WTC11 (cell line): ENCODE results near the gene ZDHHC11. TPM values are rescaled to one million over a fixed set of nuclear protein-coding genes. Genes with fewer than 3 reads are reported as not detected.

Source experiments
- ATAC-seq: fragments of 200-7000 bp; cut with Tn5 transposase; 2 replicates; pipeline ENCODE4 v1.10.0; 2021; ENCODE audit warnings: mild to moderate bottlenecking, moderate library complexity
- CTCF ChIA-PET: fragments of 300-600 bp; sonication (Branson Sonifier 250); formaldehyde crosslinking; loops from one replicate; lab custom pipeline; 2021; ENCODE audit warnings: antibody characterized with exemption; lab: Charles Lee
- POLR2A ChIA-PET: fragments of 350-600 bp; sonication (Branson Sonifier 250); formaldehyde crosslinking; loops from one replicate; lab custom pipeline; 2021; ENCODE audit warnings: antibody characterized with exemption; lab: Charles Lee
- DNase-seq: peaks from one replicate; pipeline ENCODE4 v3.0.0; 2021; ENCODE audit warnings: low spot score
- H3K27ac Mint-ChIP-seq: 2 replicates; pipeline ENCODE4 v1.8.0; 2021; ENCODE audit warnings: mixed read lengths
- H3K27me3 Mint-ChIP-seq: 2 replicates; pipeline ENCODE4 v1.8.0; 2021; ENCODE audit warnings: low read depth, mild to moderate bottlenecking, moderate library complexity, mixed read lengths
- H3K36me3 Mint-ChIP-seq: 2 replicates; pipeline ENCODE4 v1.8.0; 2021; ENCODE audit warnings: mixed read lengths
- H3K4me1 Mint-ChIP-seq: 2 replicates; pipeline ENCODE4 v1.8.0; 2022; ENCODE audit warnings: mixed read lengths
- H3K4me3 Mint-ChIP-seq: 2 replicates; pipeline ENCODE4 v1.8.0; 2021; ENCODE audit warnings: mild to moderate bottlenecking, moderate library complexity, mixed read lengths
- H3K9me3 Mint-ChIP-seq: 2 replicates; pipeline ENCODE4 v1.8.0; 2021; ENCODE audit warnings: mixed read lengths
- ATF1 ChIP-seq: sonication (generic); formaldehyde crosslinking; IDR thresholded peaks from 2 replicates; pipeline ENCODE4 v1.8.1; 2023; ENCODE audit warnings: mild to moderate bottlenecking, moderate library complexity, missing genetic modification reagents
- CBFB ChIP-seq: sonication (generic); formaldehyde crosslinking; IDR thresholded peaks from 2 replicates; pipeline ENCODE4 v1.8.1; 2022; ENCODE audit warnings: mild to moderate bottlenecking, low read depth, missing genetic modification reagents
- FOXP1 ChIP-seq: sonication (generic); formaldehyde crosslinking; IDR thresholded peaks from 2 replicates; pipeline ENCODE4 v1.8.0; 2022; ENCODE audit warnings: missing genetic modification reagents, mild to moderate bottlenecking, moderate library complexity, borderline replicate concordance
- GABPB1 ChIP-seq: sonication (generic); formaldehyde crosslinking; IDR thresholded peaks from 2 replicates; pipeline ENCODE4 v1.8.1; 2023; ENCODE audit warnings: mild to moderate bottlenecking, missing genetic modification reagents
- MYBL2 ChIP-seq: sonication (generic); formaldehyde crosslinking; IDR thresholded peaks from 2 replicates; pipeline ENCODE4 v1.8.1; 2023; ENCODE audit warnings: mild to moderate bottlenecking, moderate library complexity, missing genetic modification reagents
- NR1H2 ChIP-seq: sonication (generic); formaldehyde crosslinking; IDR thresholded peaks from 2 replicates; pipeline ENCODE4 v1.9.0; 2021; ENCODE audit warnings: mild to moderate bottlenecking, moderate library complexity, missing genetic modification reagents
- PRRX2 ChIP-seq: fragments of 250-450 bp; sonication (Bioruptor Pico); IDR thresholded peaks from 2 replicates; pipeline ENCODE4 v1.8.0; 2021; ENCODE audit warnings: mild to moderate bottlenecking
- SP1 ChIP-seq: sonication (generic); formaldehyde crosslinking; conservative IDR thresholded peaks from 2 replicates; pipeline ENCODE4 v1.8.1; 2022; ENCODE audit warnings: missing genetic modification reagents
- TEAD1 ChIP-seq: sonication (generic); formaldehyde crosslinking; IDR thresholded peaks from 2 replicates; pipeline ENCODE4 v1.8.0; 2022; ENCODE audit warnings: mild to moderate bottlenecking, missing genetic modification reagents
- ZNF138 ChIP-seq: sonication (generic); formaldehyde crosslinking; conservative IDR thresholded peaks from 2 replicates; pipeline ENCODE4 v1.8.1; 2022; ENCODE audit warnings: mild to moderate bottlenecking, moderate library complexity, missing genetic modification reagents
- ZNF416 ChIP-seq: fragments of 250-450 bp; sonication (Bioruptor Pico); IDR thresholded peaks from 2 replicates; pipeline ENCODE4 v1.9.0; 2021; ENCODE audit warnings: mild to moderate bottlenecking, inconsistent platforms
- total RNA-seq: library from RNA; stranded (reverse); gene quantifications from 3 replicates; pipeline ENCODE4 v1.2.3, GENCODE V29; 2021
- TF ChIP-seq, protein P1 (sequence below): sonication (generic); formaldehyde crosslinking; IDR thresholded peaks from 2 replicates; pipeline ENCODE4 v1.8.0; 2022; ENCODE audit warnings: missing genetic modification reagents
- TF ChIP-seq, protein P2 (sequence below): sonication (generic); formaldehyde crosslinking; IDR thresholded peaks from 2 replicates; pipeline ENCODE4 v1.8.0; 2022; ENCODE audit warnings: mild to moderate bottlenecking, missing genetic modification reagents
- TF ChIP-seq, protein P3 (sequence below): sonication (generic); formaldehyde crosslinking; conservative IDR thresholded peaks from 2 replicates; pipeline ENCODE4 v1.8.1; 2022; ENCODE audit warnings: mild to moderate bottlenecking, missing genetic modification reagents
- TF ChIP-seq, protein P4 (sequence below): fragments of 250-450 bp; sonication (Bioruptor Pico); IDR thresholded peaks from 2 replicates; pipeline ENCODE4 v1.9.0; 2021; ENCODE audit warnings: mild to moderate bottlenecking, borderline replicate concordance
- TF ChIP-seq, protein P5 (sequence below): sonication (generic); formaldehyde crosslinking; IDR thresholded peaks from 2 replicates; pipeline ENCODE4 v1.8.1; 2023; ENCODE audit warnings: mild to moderate bottlenecking, missing genetic modification reagents, moderate library complexity
- TF ChIP-seq, protein P6 (sequence below): sonication (generic); formaldehyde crosslinking; IDR thresholded peaks from 2 replicates; pipeline ENCODE4 v1.8.1; 2022; ENCODE audit warnings: mild to moderate bottlenecking, missing genetic modification reagents, moderate library complexity, borderline replicate concordance

Gene ZDHHC11
- total RNA-seq, 1 experiment from 2014 or later, result 21.4 TPM

DNA sequence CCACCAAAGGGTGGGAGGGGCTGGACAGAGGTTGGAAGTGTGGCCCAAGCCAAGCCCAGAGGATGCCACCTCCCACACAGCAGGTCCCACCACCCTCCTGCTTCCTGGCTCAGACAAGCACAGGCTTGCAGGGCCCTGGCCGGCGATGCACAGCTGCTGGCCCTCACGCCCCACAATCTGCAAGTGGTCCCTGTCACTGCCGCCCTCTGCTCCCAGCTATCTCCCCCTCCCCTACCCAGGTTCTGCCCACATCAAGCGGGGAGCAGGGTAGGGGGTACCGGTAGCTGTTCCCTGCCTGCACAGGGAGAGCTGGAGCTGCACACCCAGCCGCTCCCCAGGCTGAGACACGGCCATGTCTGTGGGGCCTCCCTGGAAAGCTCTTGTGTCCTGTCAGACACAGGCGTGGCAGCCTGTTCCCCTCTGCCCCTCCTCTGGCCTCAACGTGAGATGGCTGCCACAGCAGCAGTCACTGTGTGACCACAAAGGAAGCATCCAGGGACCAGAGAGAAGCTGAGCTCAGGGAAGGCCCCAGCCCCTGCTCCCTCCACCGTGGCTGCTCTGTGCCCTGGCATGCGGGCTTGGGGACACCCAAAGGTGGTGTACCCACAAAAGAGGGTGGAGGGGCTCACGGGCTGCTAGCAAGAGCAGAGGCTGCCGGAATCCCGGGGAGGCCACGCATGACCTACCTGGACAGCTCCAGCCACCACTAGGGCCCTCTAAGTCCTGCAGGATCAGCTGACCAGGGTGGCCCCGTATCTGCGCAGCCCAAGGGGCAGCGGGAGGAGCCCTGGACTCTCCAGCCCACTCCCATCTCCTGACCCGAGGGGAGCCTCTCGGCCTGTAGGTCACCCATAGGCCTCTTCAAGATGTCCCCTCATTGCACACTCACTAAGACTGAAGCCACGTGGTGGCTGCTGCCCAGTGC, 10.9 kb upstream of the ZDHHC11 start:
- peak; percentile 11; the same call in 1 of the 2 replicates for ATAC-seq
- no peaks in the 10 kb centered on the region for H3K9me3 Mint-ChIP-seq
- no peaks in the 10 kb centered on the region for H3K4me1 Mint-ChIP-seq
- H3K36me3 Mint-ChIP-seq, result peaks cover 26% of the 10 kb centered on the region
- no peak for DNase-seq
- POLR2A ChIA-PET, result no interaction called here
- CTCF ChIA-PET, result no interaction called here
- no peaks in the 10 kb centered on the region for H3K27me3 Mint-ChIP-seq
- no peak overlapping the region for H3K27ac Mint-ChIP-seq
- TF ChIP-seq, protein P1, sequence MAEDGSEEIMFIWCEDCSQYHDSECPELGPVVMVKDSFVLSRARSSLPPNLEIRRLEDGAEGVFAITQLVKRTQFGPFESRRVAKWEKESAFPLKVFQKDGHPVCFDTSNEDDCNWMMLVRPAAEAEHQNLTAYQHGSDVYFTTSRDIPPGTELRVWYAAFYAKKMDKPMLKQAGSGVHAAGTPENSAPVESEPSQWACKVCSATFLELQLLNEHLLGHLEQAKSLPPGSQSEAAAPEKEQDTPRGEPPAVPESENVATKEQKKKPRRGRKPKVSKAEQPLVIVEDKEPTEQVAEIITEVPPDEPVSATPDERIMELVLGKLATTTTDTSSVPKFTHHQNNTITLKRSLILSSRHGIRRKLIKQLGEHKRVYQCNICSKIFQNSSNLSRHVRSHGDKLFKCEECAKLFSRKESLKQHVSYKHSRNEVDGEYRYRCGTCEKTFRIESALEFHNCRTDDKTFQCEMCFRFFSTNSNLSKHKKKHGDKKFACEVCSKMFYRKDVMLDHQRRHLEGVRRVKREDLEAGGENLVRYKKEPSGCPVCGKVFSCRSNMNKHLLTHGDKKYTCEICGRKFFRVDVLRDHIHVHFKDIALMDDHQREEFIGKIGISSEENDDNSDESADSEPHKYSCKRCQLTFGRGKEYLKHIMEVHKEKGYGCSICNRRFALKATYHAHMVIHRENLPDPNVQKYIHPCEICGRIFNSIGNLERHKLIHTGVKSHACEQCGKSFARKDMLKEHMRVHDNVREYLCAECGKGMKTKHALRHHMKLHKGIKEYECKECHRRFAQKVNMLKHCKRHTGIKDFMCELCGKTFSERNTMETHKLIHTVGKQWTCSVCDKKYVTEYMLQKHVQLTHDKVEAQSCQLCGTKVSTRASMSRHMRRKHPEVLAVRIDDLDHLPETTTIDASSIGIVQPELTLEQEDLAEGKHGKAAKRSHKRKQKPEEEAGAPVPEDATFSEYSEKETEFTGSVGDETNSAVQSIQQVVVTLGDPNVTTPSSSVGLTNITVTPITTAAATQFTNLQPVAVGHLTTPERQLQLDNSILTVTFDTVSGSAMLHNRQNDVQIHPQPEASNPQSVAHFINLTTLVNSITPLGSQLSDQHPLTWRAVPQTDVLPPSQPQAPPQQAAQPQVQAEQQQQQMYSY (CRISPR knock-in tag), result no peak
- TF ChIP-seq ZNF138 (no peak), TEAD1 (CRISPR knock-in tag) (no peak), SP1 (CRISPR knock-in tag) (no peak), FOXP1 (CRISPR knock-in tag) (0 out of 2 replicates have a peak, but pooled peaks have one; percentile 11), GABPB1 (CRISPR knock-in tag) (no peak)
- TF ChIP-seq, protein P2, sequence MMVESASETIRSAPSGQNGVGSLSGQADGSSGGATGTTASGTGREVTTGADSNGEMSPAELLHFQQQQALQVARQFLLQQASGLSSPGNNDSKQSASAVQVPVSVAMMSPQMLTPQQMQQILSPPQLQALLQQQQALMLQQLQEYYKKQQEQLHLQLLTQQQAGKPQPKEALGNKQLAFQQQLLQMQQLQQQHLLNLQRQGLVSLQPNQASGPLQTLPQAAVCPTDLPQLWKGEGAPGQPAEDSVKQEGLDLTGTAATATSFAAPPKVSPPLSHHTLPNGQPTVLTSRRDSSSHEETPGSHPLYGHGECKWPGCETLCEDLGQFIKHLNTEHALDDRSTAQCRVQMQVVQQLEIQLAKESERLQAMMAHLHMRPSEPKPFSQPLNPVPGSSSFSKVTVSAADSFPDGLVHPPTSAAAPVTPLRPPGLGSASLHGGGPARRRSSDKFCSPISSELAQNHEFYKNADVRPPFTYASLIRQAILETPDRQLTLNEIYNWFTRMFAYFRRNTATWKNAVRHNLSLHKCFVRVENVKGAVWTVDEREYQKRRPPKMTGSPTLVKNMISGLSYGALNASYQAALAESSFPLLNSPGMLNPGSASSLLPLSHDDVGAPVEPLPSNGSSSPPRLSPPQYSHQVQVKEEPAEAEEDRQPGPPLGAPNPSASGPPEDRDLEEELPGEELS (CRISPR knock-in tag), result 0 out of 2 replicates have a peak, but pooled peaks have one; percentile 36
- no peak overlapping the region for H3K4me3 Mint-ChIP-seq

DNA sequence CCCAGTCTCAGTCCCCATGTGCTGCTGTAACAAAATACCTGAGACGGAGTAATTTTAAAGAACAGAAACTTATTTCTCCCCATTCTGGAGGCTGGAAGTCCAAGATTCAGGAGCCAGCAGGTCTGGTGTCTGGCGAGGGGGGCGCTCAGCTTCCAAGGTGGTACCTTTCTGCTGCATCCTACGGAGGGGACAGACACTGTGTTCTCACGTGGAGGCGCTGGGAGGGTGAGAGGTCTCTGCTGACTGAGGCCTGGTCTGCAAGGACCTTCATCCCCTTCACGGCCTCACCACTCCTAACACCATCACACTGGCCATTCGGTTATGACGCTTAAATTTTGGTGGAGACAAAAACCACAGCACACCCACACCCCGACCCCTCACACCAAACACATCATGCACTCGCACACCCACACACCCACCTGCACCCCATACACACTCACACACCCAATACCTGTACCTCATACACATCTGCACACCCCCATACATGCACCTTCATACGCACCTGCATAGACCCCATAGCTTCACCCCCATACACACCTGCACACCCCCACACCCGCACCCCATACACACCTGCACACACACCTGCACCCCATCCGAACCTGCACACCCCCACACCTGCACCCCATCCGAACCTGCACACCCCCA, 9.8 kb upstream of the ZDHHC11 start:
- H3K9me3 Mint-ChIP-seq, result no peaks in the 10 kb centered on the region
- ATAC-seq, result no peak
- H3K4me3 Mint-ChIP-seq, result no peak overlapping the region
- POLR2A ChIA-PET, result no interaction called here
- CTCF ChIA-PET, result no interaction called here
- no peak for DNase-seq
- H3K27ac Mint-ChIP-seq, result no peak overlapping the region
- H3K27me3 Mint-ChIP-seq, result no peaks in the 10 kb centered on the region
- H3K36me3 Mint-ChIP-seq, result peaks cover 21% of the 10 kb centered on the region
- H3K4me1 Mint-ChIP-seq, result no peaks in the 10 kb centered on the region
- TF ChIP-seq, protein P2 (CRISPR knock-in tag), result no peak
- TF ChIP-seq, protein P3, sequence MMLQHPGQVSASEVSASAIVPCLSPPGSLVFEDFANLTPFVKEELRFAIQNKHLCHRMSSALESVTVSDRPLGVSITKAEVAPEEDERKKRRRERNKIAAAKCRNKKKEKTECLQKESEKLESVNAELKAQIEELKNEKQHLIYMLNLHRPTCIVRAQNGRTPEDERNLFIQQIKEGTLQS (CRISPR knock-in tag), result no peak
- TF ChIP-seq MYBL2 (CRISPR knock-in tag) (no peak), ZNF416 (CRISPR knock-in tag) (no peak), NR1H2 (CRISPR knock-in tag) (no peak), TEAD1 (CRISPR knock-in tag) (no peak), CBFB (CRISPR knock-in tag) (no peak), PRRX2 (CRISPR knock-in tag) (no peak), ATF1 (no peak)
- TF ChIP-seq, protein P4, sequence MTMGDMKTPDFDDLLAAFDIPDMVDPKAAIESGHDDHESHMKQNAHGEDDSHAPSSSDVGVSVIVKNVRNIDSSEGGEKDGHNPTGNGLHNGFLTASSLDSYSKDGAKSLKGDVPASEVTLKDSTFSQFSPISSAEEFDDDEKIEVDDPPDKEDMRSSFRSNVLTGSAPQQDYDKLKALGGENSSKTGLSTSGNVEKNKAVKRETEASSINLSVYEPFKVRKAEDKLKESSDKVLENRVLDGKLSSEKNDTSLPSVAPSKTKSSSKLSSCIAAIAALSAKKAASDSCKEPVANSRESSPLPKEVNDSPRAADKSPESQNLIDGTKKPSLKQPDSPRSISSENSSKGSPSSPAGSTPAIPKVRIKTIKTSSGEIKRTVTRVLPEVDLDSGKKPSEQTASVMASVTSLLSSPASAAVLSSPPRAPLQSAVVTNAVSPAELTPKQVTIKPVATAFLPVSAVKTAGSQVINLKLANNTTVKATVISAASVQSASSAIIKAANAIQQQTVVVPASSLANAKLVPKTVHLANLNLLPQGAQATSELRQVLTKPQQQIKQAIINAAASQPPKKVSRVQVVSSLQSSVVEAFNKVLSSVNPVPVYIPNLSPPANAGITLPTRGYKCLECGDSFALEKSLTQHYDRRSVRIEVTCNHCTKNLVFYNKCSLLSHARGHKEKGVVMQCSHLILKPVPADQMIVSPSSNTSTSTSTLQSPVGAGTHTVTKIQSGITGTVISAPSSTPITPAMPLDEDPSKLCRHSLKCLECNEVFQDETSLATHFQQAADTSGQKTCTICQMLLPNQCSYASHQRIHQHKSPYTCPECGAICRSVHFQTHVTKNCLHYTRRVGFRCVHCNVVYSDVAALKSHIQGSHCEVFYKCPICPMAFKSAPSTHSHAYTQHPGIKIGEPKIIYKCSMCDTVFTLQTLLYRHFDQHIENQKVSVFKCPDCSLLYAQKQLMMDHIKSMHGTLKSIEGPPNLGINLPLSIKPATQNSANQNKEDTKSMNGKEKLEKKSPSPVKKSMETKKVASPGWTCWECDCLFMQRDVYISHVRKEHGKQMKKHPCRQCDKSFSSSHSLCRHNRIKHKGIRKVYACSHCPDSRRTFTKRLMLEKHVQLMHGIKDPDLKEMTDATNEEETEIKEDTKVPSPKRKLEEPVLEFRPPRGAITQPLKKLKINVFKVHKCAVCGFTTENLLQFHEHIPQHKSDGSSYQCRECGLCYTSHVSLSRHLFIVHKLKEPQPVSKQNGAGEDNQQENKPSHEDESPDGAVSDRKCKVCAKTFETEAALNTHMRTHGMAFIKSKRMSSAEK, result no peak
- TF ChIP-seq, protein P5, sequence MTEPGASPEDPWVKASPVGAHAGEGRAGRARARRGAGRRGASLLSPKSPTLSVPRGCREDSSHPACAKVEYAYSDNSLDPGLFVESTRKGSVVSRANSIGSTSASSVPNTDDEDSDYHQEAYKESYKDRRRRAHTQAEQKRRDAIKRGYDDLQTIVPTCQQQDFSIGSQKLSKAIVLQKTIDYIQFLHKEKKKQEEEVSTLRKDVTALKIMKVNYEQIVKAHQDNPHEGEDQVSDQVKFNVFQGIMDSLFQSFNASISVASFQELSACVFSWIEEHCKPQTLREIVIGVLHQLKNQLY (CRISPR knock-in tag), result no peak
- TF ChIP-seq, protein P6, sequence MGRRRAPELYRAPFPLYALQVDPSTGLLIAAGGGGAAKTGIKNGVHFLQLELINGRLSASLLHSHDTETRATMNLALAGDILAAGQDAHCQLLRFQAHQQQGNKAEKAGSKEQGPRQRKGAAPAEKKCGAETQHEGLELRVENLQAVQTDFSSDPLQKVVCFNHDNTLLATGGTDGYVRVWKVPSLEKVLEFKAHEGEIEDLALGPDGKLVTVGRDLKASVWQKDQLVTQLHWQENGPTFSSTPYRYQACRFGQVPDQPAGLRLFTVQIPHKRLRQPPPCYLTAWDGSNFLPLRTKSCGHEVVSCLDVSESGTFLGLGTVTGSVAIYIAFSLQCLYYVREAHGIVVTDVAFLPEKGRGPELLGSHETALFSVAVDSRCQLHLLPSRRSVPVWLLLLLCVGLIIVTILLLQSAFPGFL (CRISPR knock-in tag), result no peak
